ENCODE measurements around the gene FAM240B.
A peak's percentile ranks its signal among the peaks of the same experiment; 100 is the strongest.

Gene FAM240B

DNA sequence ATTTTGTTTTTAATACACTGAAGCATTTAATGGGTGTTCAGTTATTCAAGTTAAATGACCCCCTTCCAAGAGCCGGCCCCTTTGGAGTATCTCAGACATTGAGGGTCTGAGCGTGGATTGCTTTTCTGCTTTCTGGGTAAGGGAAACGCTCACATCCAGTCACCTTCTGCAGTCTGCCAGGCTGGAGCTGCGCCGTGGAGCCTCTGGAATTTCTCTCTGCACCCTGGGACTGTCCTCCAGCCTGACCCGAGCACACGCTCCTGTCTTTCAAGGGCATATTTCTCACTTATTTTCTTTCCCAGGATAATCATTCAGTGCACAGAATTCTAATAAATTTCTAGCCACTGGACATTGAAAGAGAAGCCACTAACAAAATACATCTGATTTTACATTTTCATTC, 13.4 kb downstream of the FAM240B start:
- Histone ChIP-seq H3K4me3 (no peak overlapping the region), H3K27ac (no peak overlapping the region)

GRCh38 chr9:38705917-38706316, 14.0 kb downstream of the FAM240B start:
- Histone ChIP-seq H3K4me3 (no peak overlapping the region), H3K27ac (no peak overlapping the region)

DNA sequence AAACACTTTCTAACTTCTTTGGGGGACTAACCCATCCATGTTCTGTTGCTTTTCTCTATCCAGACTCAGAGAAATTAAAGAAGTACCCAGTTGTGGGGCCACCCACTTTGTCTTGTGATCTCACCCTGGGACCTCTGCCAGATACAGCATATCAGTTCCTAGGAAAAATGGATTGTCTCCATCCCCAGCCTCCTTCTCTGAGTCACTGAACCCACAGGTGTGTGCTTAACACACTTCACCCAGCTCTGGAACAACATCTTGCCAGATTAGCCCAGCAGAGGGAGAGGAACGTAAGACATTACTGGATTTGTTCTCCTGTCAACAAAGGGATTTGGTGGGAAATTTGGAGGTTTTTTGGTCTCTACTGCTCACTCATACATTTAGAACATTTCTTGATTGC, 19.2 kb downstream of the FAM240B start:
- no peak overlapping the region for H3K27ac ChIP-seq
- H3K4me3 ChIP-seq, result no peak overlapping the region

- Histone ChIP-seq H3K27ac (no peak overlapping the region), H3K4me3 (no peak overlapping the region)
Observed at GRCh38 chr9:38699337-38699736, 20.6 kb downstream of the FAM240B start.

DNA sequence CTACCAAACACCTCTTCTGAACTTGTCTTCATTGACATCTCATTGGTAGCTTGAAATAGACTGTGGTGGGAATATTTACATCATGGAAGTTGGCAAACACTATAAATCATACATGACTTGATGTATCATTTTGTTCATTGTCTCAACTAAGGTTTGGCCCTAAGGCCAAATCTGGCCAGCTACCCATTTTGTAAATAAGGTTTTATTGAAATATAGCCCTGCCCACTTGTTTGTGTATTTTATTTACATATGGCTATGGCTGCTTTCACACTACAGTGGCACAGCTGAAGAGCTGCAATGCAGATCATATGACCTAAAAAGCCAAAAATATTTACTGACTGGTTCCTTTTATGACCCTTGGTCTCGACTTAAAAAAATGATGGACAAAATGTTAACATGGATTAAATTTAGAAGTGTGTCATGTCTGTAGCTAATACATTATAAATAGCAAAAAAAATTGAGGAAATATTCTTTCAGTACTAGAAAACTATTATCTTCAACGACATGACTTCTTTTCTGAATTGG, 22.1 kb downstream of the FAM240B start:
- H3K27ac ChIP-seq, result no peak overlapping the region
- no peak overlapping the region for H3K4me3 ChIP-seq

- H3K4me3 ChIP-seq, result no peak overlapping the region
Observed at GRCh38 chr9:38696999-38697398, 22.9 kb downstream of the FAM240B start.

DNA sequence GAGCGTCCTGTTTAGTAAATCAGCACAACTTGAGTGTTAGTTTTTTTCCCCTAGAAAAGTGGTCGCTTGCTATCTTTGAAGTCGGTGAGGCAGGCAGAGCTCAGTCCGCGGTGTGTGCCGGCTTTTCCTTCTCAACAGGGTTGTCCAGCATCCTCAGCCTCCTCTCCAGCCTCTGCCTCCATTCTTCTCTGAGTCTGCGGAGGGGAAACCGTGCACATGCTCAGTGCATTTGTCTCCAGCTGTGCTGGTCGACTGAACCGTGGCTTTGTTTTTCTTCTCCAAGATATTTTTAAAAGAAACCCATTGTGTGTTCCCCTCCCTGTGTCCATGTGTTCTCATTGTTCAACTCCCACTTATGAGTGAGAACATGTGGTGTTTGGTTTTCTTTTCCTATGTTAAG, 25.3 kb downstream of the FAM240B start:
- Histone ChIP-seq H3K27ac (no peak overlapping the region), H3K4me3 (no peak overlapping the region)

More at GRCh38 chr9:38696999-38697398, 22.9 kb downstream of the FAM240B start:
- H3K27ac ChIP-seq, result no peak overlapping the region

DNA sequence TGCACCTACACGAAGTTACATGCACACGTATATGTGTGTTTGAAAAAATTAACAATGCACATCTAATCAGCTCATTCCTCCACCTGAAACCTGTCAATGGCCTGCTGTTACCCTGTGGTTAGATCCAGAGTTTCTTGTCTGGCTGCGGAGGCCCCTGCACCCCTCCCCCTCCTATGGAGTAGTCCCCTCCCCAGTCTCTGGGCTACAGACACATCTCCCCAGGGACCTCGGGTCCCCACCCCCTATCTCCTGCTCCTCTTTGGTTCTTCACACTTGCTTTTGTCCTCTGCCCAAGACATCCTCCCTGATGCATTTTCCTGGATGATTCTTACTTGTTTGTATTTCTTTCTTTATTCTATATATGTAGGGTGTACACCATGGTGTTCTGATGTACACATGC, 27.2 kb downstream of the FAM240B start:
- H3K27ac ChIP-seq, result no peak overlapping the region
- H3K4me3 ChIP-seq, result no peak overlapping the region

- no peak overlapping the region for H3K27ac ChIP-seq
Observed at GRCh38 chr9:38690574-38690973, 29.4 kb downstream of the FAM240B start.

GRCh38 chr9:38689678-38690077, 30.3 kb downstream of the FAM240B start:
- Histone ChIP-seq H3K27ac (no peak overlapping the region), H3K4me3 (no peak overlapping the region)

More at GRCh38 chr9:38690574-38690973, 29.4 kb downstream of the FAM240B start:
- no peak overlapping the region for H3K4me3 ChIP-seq

- Histone ChIP-seq H3K27ac (no peak overlapping the region), H3K4me3 (no peak overlapping the region)
Observed at GRCh38 chr9:38687992-38688391, 31.9 kb downstream of the FAM240B start.

DNA sequence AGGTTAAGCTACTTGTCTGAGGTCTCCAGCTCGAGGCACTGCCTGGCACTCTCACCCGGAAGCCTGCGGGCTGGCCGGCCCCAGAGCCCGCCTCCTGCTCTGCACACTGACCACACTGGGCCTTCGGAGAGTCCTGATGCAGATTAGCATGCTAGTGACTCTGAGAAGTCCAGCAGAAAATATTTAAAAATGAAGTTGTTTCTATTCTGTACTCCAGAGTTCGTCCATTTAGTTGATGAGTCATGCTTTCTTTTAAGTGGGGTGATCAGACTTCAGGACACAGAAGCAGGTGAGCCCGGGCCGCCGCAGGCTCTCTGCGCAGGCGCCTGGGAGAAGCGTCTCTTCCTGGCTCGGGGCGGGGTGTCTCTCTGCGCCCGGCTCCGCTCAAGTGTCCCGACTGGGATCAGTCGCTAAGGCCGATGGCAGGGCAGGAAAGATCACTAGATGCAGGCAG, 32.5 kb downstream of the FAM240B start:
- peak overlapping the region in 1 of 7 experiments; percentile 6 for H3K4me3 ChIP-seq
- H3K27ac ChIP-seq, result no peak overlapping the region

GRCh38 chr9:38686933-38687332, 33.0 kb downstream of the FAM240B start:
- Histone ChIP-seq H3K4me3 (no peak overlapping the region), H3K27ac (no peak overlapping the region)

DNA sequence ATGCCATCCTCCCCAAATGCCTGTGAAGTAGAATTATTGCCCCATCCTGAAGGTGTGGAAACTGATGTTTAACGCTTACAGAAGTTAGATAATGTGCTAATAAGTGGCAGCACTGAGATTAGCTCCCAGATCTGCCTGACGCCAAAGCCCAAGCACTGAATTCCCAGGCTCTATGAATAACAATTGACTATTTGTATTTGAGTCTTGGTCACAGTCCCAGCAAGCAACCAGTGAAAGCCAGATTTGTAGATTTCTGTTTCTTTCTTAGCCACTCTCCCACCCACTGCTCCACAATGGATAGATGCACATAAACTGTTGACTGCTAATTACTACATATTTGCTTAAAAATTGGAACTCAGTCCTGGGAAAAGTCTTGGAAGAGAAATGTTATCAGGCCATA, 34.4 kb downstream of the FAM240B start:
- no peak overlapping the region for H3K27ac ChIP-seq
- H3K4me3 ChIP-seq, result no peak overlapping the region

DNA sequence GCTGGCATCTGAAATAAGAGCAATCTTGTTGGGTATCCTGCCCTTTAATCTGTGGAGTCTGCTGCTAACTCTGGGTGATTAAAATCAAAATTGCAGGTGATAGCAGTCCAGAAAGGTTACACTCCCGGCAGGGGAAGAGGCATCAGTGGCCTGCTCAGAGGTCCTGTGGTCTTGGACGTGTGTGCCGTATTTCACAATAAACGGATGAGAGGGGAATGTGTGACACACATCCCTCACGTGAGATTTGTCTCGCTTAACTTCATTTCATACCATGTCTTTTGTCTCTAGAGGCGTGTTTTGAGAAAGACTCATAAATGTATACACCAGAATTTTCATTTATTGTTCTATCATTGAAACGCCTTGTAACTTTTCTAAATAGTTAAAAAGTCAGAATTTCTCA, 36.6 kb downstream of the FAM240B start:
- no peak overlapping the region for H3K4me3 ChIP-seq
- H3K27ac ChIP-seq, result no peak overlapping the region

- Histone ChIP-seq H3K27ac (no peak overlapping the region), H3K4me3 (no peak overlapping the region)
Observed at GRCh38 chr9:38682713-38683112, 37.2 kb downstream of the FAM240B start.

DNA sequence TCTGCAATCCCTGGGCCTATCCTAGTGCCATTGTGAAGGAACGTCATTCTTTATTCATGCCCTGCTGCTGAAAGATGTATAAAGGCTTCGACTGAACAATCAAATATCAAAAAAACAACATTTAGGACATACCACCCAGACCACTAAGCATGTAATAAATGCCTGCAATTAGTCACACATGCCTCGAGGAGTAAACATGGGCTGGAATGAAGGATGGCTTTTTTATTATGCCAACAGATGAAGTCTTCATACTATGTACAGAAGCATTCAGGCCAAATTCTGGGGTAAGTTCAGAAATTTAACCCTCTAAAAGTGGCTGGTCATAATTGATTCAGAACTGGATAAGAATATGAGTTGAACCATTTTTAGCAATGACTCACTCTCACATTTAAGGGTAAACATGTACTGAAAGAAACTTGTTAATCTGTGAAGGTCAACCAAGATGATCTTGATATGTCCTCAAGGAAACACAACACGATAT, 38.1 kb downstream of the FAM240B start:
- H3K4me3 ChIP-seq, result no peak overlapping the region
- peak overlapping the region in 1 of 21 experiments; percentile 23 for H3K27ac ChIP-seq

GRCh38 chr9:38680837-38681445, 39.0 kb downstream of the FAM240B start:
- no peak overlapping the region for H3K27ac ChIP-seq
- no peak overlapping the region for H3K4me3 ChIP-seq

- Histone ChIP-seq H3K4me3 (no peak overlapping the region), H3K27ac (no peak overlapping the region)
Observed at GRCh38 chr9:38677660-38678303, 42.2 kb downstream of the FAM240B start.

GRCh38 chr9:38675831-38676230, 44.1 kb downstream of the FAM240B start:
- Histone ChIP-seq H3K4me3 (no peak overlapping the region), H3K27ac (no peak overlapping the region)

DNA sequence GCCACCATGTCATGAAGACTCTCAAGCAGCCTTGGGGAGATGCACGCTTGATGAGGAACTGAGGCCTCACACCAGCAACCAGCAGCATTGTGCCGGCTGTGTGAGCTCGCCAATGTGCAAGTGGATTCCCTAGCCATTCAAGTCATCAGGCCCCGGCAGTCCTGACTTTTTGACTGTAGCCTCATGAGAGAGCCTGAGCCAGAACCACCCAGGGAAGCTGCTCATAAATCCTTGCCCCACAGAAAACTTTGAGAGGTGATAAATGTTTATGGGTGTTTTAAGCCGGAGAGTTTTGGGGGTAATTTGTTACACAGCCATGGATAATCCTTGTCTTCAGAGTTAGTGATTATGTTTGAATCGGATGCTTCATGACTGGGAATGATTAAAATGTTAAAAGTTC, 44.7 kb downstream of the FAM240B start:
- no peak overlapping the region for H3K4me3 ChIP-seq
- no peak overlapping the region for H3K27ac ChIP-seq
